Peyer's patch (tissue), 4 donors: Measurements from ENCODE around the gene SGCA.

ENCODE experiments used
- CTCF ChIP-seq, 6 experiments: fragments of 450-650 bp in 4 of 6; fragments of 200-600 bp in 2 of 6; sonication (generic) in 1 of 6; IDR thresholded peaks; one replicate each; pipeline ENCODE4 v1.5.1; 2017 to 2019; ENCODE audit warnings: antibody characterized with exemption in 6 of 6, mild to moderate bottlenecking in 3 of 6, moderate library complexity in 1 of 6
- POLR2A ChIP-seq, 2 donors: fragments of 450-650 bp; IDR thresholded peaks; one replicate each; pipeline ENCODE4 v1.5.1; 2017; ENCODE audit warnings: antibody characterized with exemption in 2 of 2, mild to moderate bottlenecking in 2 of 2, moderate library complexity in 2 of 2

GRCh38 chr17:50145532-50146229, 20.1 kb upstream of the SGCA start:
- TF ChIP-seq CTCF (IDR thresholded peaks at IDR 0.05), result no peak
- no peak for TF ChIP-seq POLR2A (IDR thresholded peaks at IDR 0.05)
